MM.1S (cell line): ENCODE results near the gene SLC6A16.

ENCODE experiments used
- DNase-seq: peaks from one replicate; pipeline ENCODE4 v3.0.0-alpha.2; 2015
- H2AFZ ChIP-seq: fragments of 300-600 bp; sonication (generic); 2 replicates; pipeline ENCODE4 v1.6.0; 2016; ENCODE audit warnings: antibody characterized with exemption, low read length
- H3F3A ChIP-seq: fragments of 300-600 bp; sonication (generic); 2 replicates; pipeline ENCODE4 v1.6.1; 2016; ENCODE audit warnings: mild to moderate bottlenecking, antibody characterized with exemption, low read length, moderate library complexity, mixed read lengths; ENCODE audit not compliant: insufficient read depth
- H3K27ac ChIP-seq: fragments of 300-600 bp; sonication (generic); 2 replicates; pipeline ENCODE4 v1.5.1; 2016; ENCODE audit warnings: mild to moderate bottlenecking, low read length
- H3K27me3 ChIP-seq: fragments of 300-600 bp; sonication (generic); replicated peaks from 2 replicates; pipeline ENCODE4 v1.6.0; 2016; ENCODE audit warnings: low read length; ENCODE audit not compliant: insufficient read depth
- H3K36me3 ChIP-seq: fragments of 300-600 bp; sonication (generic); replicated peaks from 2 replicates; pipeline ENCODE4 v1.6.1; 2016; ENCODE audit warnings: mild to moderate bottlenecking, low read length, mixed read lengths; ENCODE audit not compliant: insufficient read depth
- H3K4me1 ChIP-seq: fragments of 300-600 bp; sonication (generic); 2 replicates; pipeline ENCODE4 v1.6.1; 2016; ENCODE audit warnings: low read length, mixed read lengths
- H3K4me2 ChIP-seq: fragments of 300-600 bp; sonication (generic); 2 replicates; pipeline ENCODE4 v1.6.0; 2016; ENCODE audit warnings: low read depth, low read length
- H3K4me3 ChIP-seq: fragments of 300-600 bp; sonication (generic); 2 replicates; pipeline ENCODE4 v1.5.1; 2016; ENCODE audit warnings: low read length, mixed read lengths
- H3K79me2 ChIP-seq: fragments of 300-600 bp; sonication (generic); 2 replicates; pipeline ENCODE4 v1.6.1; 2016; ENCODE audit warnings: mixed run types, low read length, mixed read lengths
- H3K9ac ChIP-seq: fragments of 300-600 bp; sonication (generic); 2 replicates; pipeline ENCODE4 v1.6.1; 2016; ENCODE audit warnings: low read length, mixed read lengths
- H3K9me2 ChIP-seq: fragments of 300-600 bp; sonication (generic); replicated peaks from 2 replicates; pipeline ENCODE4 v1.6.1; 2016; ENCODE audit warnings: mild to moderate bottlenecking, low read length, mixed read lengths; ENCODE audit not compliant: insufficient read depth
- H3K9me3 ChIP-seq: fragments of 300-600 bp; sonication (generic); replicated peaks from 2 replicates; pipeline ENCODE4 v1.6.1; 2016; ENCODE audit warnings: mild to moderate bottlenecking, low read length, mixed read lengths; ENCODE audit not compliant: insufficient read depth
- H4K20me1 ChIP-seq: fragments of 300-600 bp; sonication (generic); 2 replicates; pipeline ENCODE4 v1.6.1; 2016; ENCODE audit warnings: mild to moderate bottlenecking, low read length, moderate library complexity, mixed read lengths; ENCODE audit not compliant: insufficient read depth
- EZH2 ChIP-seq: fragments of 300-600 bp; sonication (generic); optimal IDR thresholded peaks from 2 replicates; pipeline ENCODE3; 2017; ENCODE audit warnings: low read depth, mild to moderate bottlenecking, antibody characterized with exemption, low read length, mixed read lengths
- EZH2phosphoT487 ChIP-seq: fragments of 300-600 bp; sonication (generic); IDR thresholded peaks from 2 replicates; pipeline ENCODE4 v1.6.1; 2018; ENCODE audit warnings: antibody characterized with exemption, low read length
- TF ChIP-seq, protein P1 (sequence below): fragments of 300-600 bp; sonication (generic); IDR thresholded peaks from 2 replicates; pipeline ENCODE4 v1.5.1; 2016; ENCODE audit warnings: antibody characterized with exemption, low read length, mixed read lengths

Gene SLC6A16

GRCh38 chr19:49337267-49338022, 12.5 kb upstream of the SLC6A16 start:
- Histone ChIP-seq H3F3A (no peaks in the 10 kb centered on the region), H3K4me2 (no peak overlapping the region), H3K4me3 (no peak overlapping the region), H3K27ac (no peak overlapping the region), H3K79me2 (no peaks in the 10 kb centered on the region), H3K36me3 (no peaks in the 10 kb centered on the region), H4K20me1 (no peaks in the 10 kb centered on the region), H3K9me2 (no peaks in the 10 kb centered on the region), H2AFZ (no peak overlapping the region), H3K4me1 (peaks cover 16% of the 10 kb centered on the region), H3K9me3 (no peaks in the 10 kb centered on the region), H3K27me3 (no peaks in the 10 kb centered on the region), H3K9ac (no peak overlapping the region)
- no peak for DNase-seq
- TF ChIP-seq EZH2phosphoT487 (no peak), EZH2 (no peak)
- TF ChIP-seq, protein P1, sequence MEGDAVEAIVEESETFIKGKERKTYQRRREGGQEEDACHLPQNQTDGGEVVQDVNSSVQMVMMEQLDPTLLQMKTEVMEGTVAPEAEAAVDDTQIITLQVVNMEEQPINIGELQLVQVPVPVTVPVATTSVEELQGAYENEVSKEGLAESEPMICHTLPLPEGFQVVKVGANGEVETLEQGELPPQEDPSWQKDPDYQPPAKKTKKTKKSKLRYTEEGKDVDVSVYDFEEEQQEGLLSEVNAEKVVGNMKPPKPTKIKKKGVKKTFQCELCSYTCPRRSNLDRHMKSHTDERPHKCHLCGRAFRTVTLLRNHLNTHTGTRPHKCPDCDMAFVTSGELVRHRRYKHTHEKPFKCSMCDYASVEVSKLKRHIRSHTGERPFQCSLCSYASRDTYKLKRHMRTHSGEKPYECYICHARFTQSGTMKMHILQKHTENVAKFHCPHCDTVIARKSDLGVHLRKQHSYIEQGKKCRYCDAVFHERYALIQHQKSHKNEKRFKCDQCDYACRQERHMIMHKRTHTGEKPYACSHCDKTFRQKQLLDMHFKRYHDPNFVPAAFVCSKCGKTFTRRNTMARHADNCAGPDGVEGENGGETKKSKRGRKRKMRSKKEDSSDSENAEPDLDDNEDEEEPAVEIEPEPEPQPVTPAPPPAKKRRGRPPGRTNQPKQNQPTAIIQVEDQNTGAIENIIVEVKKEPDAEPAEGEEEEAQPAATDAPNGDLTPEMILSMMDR, result no peak

DNA sequence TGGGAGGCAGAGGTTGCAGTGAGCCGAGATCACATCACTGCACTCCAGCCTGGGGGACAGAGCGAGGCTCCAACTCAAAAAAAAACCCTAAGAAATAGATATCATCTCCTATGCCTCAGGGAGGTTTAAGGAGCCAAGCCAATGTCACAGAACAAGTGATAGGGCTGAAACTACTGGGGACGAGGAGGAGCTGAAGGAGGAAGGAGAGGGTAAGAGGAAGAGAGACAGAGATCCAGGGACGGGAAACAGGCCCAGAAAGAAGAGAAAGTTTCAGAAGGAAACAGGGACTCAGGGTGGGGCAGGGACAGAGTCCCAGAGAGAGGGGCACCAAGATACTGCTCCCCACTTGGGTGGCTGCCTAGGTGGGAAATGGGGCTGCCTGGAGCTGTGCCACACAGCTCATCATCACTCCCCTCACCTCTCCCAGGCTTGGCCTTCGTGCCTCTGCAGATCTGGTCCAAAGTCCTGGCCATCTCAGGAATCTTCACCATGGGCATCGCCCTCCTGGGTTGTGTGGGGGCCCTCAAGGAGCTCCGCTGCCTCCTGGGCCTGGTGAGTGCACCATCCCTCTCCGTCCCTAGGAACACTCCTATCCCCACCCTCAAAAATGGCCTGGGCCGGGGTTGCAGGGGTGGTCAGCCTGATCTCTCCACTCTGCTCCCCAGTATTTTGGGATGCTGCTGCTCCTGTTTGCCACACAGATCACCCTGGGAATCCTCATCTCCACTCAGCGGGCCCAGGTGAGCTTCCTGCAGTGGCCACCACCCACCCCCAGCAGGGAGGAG, 11.7 kb upstream of the SLC6A16 start:
- Histone ChIP-seq H3K4me1 (peaks cover 16% of the 10 kb centered on the region), H3K79me2 (no peaks in the 10 kb centered on the region), H3K4me2 (no peak overlapping the region), H2AFZ (no peak overlapping the region), H4K20me1 (no peaks in the 10 kb centered on the region), H3K9ac (no peak overlapping the region), H3F3A (no peaks in the 10 kb centered on the region), H3K9me2 (no peaks in the 10 kb centered on the region), H3K4me3 (no peak overlapping the region), H3K9me3 (no peaks in the 10 kb centered on the region), H3K36me3 (no peaks in the 10 kb centered on the region), H3K27ac (no peak overlapping the region), H3K27me3 (no peaks in the 10 kb centered on the region)
- DNase-seq, result no peak
- TF ChIP-seq, protein P1, result no peak

GRCh38 chr19:49335784-49336481, 10.9 kb upstream of the SLC6A16 start:
- peak overlapping the region; percentile 82 for H3K4me3 ChIP-seq
- H3K27ac ChIP-seq, result no peak overlapping the region
- TF ChIP-seq EZH2phosphoT487, result no peak
- TF ChIP-seq, protein P1, result no peak
- TF ChIP-seq EZH2, result no peak
- H3K79me2 ChIP-seq, result no peaks in the 10 kb centered on the region
- H3K9ac ChIP-seq, result peak overlapping the region; percentile 57; the same call in 1 of the 2 replicates
- H3K4me2 ChIP-seq, result peak overlapping the region; percentile 88
- H3K27me3 ChIP-seq, result no peaks in the 10 kb centered on the region
- no peaks in the 10 kb centered on the region for H3K36me3 ChIP-seq
- no peak for DNase-seq
- peak overlapping the region; percentile 86 for H2AFZ ChIP-seq
- no peaks in the 10 kb centered on the region for H3K9me2 ChIP-seq
- H4K20me1 ChIP-seq, result no peaks in the 10 kb centered on the region
- H3K9me3 ChIP-seq, result no peaks in the 10 kb centered on the region
- H3K4me1 ChIP-seq, result peaks cover 16% of the 10 kb centered on the region
- no peaks in the 10 kb centered on the region for H3F3A ChIP-seq
